Activated CD8-positive, alpha-beta memory T cell treated with anti-CD3 and anti-CD28 coated beads for 48 hours (primary cell): ENCODE results near the gene KANK2.
"Not testable (repeated sequence)": the region's sequence is repeated elsewhere in the genome, so short reads cannot be mapped to it uniquely, and the experiment has no call there.

Experiments used
- DNase-seq, 3 experiments: peaks; one replicate each; pipeline ENCODE4 v3.0.0-alpha.2; 2020; ENCODE audit warnings: low read depth in 2 of 3, low spot score in 2 of 3

The KANK2 gene

GRCh38 chr19:11174336-11174735 lies 23.0 kb downstream of the KANK2 start:
- no peak for DNase-seq

GRCh38 chr19:11173516-11174155 lies 23.7 kb downstream of the KANK2 start:
- DNase-seq: no peak

- DNase-seq: no peak
Measured at GRCh38 chr19:11172576-11172975, 24.8 kb downstream of the KANK2 start.

- no peak for DNase-seq
Measured at GRCh38 chr19:11171144-11171543, 26.2 kb downstream of the KANK2 start.

GRCh38 chr19:11169896-11170678 lies 27.3 kb downstream of the KANK2 start:
- no peak for DNase-seq

- DNase-seq: no peak
Measured at GRCh38 chr19:11168568-11168967, 28.8 kb downstream of the KANK2 start.

GRCh38 chr19:11166281-11167142 lies 30.8 kb downstream of the KANK2 start:
- DNase-seq: no peak

- DNase-seq: no peak
Measured at GRCh38 chr19:11165486-11166030, 31.8 kb downstream of the KANK2 start.

- DNase-seq: no peak
Measured at GRCh38 chr19:11164879-11165406, 32.4 kb downstream of the KANK2 start.

GRCh38 chr19:11164296-11164695 lies 33.0 kb downstream of the KANK2 start:
- DNase-seq: no peak

GRCh38 chr19:11160440-11160768 lies 36.9 kb downstream of the KANK2 start:
- not testable (repeated sequence) for DNase-seq

- DNase-seq: no peak
Measured at GRCh38 chr19:11159598-11160439, 37.5 kb downstream of the KANK2 start.

- DNase-seq: peak; percentile 70 to 85 (median 82)
Measured at GRCh38 chr19:11155373-11156120, 41.8 kb downstream of the KANK2 start, which contains the start of gene SPC24. SPC24 (minus strand) TSS chr19:11155782; CDS start chr19:11155776, 6 bp downstream.

GRCh38 chr19:11154683-11155047 lies 42.7 kb downstream of the KANK2 start:
- no peak for DNase-seq

- DNase-seq: no peak
Measured at GRCh38 chr19:11152318-11153062, 44.9 kb downstream of the KANK2 start.

GRCh38 chr19:11151181-11151580 lies 46.2 kb downstream of the KANK2 start:
- DNase-seq: no peak

- no peak for DNase-seq
Measured at GRCh38 chr19:11148001-11148400, 49.3 kb downstream of the KANK2 start.

- DNase-seq: no peak
Measured at GRCh38 chr19:11145536-11145924, 51.8 kb downstream of the KANK2 start.
